GM18511 (cell line): ENCODE results near the gene CDKN2AIPNL.
"Not testable (repeated sequence)": the region's sequence is repeated elsewhere in the genome, so short reads cannot be mapped to it uniquely, and the experiment has no call there.

Source experiments
- ATAC-seq: cut with Tn5 transposase; IDR thresholded peaks from one replicate; pipeline ENCODE4 v1.9.1; 2021; ENCODE audit warnings: mild to moderate bottlenecking, moderate library complexity; ENCODE audit not compliant: unreplicated experiment

Gene CDKN2AIPNL

DNA sequence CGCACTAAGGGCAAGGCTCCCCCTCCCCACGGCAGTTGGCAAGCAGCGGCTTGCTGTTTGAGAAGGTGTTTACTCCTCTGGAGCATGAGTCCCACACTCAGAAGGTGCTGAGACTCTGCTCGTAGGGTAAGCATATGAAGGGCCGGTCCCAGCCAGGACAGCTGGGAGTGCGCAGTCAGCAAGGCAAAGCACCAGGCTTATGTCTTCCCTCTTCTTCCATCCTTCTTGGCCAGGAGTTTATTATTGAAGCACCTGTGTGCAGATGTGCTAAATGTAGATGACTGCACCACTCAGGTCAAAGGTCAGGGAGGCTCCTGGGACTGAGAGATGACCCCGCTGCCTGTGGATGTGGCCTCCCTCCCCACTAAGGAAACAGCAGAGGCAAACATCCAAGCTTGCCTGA lies 27.0 kb upstream of the CDKN2AIPNL start:
- ATAC-seq = no peak

DNA sequence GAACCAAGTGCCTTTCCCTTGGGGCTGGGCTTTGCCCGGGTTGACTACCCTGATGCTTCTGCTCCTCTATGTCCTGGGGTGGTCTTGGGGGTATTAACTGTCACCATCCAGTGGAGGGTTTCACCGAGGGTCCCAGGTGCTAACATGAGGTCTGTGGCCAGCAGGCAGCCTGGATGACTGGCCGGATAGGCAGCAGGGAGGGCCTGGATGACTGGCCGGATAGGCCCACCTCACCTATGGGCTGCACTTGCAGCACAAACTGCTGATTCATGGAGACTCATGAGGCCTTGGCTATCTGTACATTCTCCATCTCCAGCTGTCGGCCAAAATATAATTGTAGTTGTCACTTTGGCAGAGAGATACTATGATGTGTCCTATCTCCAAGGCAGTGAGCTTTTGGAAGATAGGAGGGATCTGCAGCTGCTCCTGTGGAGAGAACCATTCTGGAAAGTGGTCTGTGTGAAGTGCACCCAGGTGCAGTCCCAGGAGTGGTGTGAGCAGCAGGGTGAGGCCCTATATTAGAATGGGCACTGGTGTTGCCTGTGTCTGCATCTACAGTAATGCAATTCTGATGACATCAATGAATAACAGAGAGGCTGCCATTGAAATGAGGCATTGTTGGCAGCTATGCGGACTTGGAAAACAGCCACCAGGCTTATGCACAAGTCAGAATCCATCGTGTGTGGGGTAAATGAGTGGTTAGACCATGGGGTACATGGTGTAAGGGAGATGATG lies 26.3 kb upstream of the CDKN2AIPNL start:
- ATAC-seq = no peak

DNA sequence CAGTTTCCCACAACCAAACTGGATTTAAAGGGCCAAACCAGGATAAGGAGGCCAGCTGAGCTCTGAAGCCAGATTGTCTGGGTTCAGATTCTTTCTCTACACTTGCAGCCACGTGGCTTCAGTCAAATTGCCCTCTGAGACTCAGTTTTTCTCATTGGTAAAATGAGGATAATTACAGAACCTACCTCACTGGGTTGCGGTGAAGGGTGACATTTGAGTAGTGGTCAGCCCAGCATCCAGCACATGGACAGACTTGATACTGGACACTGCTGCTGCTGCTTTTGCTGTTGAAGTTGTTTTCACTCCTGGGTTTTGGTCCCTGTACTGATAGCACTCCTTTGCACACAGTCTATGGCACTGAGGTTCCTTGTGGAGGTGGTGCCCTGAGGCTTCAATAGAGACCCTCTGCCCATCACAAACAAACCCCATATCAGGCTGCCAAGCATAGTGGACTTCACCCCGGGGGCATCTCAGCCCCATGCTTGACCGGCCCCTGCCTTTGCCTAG lies 25.7 kb upstream of the CDKN2AIPNL start:
- peak; percentile 21 for ATAC-seq

DNA sequence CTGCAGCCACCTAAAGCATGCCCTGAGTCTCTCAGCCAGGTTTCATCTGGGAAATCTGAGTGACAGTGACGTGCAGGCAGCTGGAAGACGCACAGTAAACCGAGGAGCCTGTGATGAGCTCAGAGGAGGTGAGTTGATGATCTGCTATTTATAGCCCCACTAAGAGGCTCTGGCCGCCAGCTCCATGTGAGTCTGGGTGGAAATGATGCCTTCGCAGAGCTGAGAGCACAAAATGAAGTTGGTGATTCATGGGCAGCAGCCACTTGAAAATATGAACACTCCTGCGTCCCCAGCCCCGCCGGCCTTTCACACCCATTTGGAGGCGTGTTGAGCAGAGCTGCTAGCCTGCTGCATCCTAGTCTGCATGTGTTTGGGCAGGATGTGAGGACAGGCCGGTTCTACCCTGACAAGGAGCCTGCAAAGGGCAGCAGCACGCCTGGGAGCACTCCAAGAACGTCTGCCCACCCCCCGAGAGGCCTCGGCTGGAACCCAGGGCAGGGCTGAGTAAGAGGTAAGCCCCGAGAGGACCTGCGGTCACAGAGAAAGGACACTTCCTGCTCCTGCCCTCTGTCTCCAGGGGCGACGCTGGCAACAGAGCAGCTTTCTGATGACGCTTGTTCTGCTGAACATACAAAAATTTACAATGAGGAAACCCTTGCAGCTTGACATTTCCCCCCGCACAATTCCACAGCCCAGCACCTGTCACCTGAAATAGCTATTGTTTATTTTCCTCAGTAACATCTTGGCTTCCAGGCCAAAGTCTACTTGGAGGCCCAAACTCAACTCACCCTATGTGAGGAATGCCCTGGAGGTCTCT lies 25.1 kb upstream of the CDKN2AIPNL start:
- peak; percentile 95 for ATAC-seq

DNA sequence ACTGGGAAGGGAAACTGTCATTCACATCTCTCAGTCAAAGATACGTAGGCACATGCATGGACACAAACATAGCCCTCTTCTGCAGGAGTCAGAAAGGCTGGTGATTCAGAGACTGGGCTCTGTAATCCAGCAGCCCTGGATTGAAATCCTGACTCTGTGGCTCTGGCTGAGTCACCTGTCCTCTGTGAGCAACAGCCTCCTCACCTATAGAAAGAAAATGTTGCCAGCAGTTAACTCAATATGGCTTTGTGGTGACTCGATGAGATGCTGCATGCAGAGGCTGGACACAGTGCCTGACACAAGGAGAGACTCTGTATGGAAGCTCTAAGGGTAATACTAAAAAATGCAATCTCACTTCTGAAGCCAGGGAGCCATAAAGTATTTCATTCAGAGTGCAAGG lies 23.9 kb upstream of the CDKN2AIPNL start:
- ATAC-seq = no peak

DNA sequence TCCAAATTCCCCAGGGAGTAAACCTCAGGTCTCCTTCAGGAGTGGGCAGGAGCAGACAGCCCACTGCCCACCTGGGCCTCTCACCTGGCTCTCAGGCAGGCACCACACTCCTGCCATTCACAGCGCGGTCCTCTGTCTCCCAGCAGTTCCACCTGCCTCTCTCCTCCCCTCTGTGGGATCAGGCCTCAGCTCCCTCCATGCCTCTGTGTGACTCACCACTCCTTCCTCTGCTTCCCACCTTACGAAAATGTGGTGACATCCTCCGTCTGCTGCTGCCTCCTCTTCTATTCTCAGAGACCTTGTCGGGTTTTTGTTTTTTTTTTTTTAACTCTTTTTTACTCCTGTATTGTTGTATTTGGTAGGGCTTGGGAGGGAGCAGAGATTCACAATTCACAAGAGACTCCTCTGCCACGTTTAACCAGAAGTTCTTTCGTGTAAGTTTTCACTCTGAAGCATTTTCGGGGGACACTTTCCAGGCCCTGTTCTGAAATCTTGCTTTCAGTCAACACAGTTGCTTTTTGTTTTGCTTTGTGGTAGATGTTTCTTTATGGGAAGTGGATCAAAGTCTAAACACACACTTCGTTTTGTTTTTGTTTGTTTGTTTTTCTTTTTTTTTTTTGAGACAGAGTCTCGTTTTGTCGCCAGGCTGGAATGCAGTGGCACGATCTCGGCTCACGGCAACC lies 21.1 kb upstream of the CDKN2AIPNL start:
- no peak for ATAC-seq

DNA sequence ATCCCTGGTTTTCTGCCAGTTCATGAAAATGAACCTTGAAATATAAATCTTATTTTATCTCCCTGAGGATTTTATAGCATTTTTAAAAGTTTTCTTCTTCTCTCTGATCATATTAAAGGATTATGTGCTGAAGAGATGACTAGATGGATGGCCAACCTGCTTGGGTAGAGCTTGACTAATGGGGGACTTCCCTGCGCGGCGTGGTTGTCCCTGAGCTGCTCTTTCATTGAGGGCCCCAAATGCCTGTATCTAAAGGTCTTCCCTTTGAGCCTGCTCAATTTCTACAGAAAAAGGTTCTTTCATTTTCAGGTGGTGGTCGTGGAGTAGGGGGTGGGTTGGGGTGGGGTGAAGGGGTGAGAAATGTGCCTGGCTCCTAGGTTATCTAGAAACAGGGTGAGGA lies 20.5 kb upstream of the CDKN2AIPNL start:
- no peak for ATAC-seq

DNA sequence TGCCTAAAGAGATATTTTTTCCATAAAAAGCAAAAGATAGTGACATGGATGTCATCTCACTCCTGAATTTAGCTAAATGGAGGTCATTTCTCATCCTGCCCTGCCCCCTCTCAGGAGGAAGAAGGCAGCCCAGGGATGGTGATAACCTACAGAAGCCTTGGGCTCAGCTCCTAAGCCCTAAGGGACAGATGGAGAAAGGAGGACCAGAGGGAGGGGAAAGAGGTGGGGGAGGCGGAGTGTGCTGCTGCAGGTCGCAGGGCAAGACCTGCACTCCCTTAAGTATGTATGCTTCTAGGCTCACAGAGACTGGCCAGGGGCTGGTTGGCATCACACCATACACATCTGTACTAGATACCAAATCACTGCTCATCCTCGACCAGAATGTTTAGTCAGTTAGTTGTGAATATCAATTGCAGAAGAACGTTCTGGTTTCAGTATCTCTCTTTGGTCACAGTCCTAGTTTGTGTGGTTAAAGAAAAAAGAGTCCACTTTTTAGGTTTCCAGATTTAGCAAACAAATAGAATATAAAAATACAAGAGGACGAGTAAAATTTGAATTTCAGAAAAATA lies 18.4 kb upstream of the CDKN2AIPNL start:
- ATAC-seq = peak; percentile 77

DNA sequence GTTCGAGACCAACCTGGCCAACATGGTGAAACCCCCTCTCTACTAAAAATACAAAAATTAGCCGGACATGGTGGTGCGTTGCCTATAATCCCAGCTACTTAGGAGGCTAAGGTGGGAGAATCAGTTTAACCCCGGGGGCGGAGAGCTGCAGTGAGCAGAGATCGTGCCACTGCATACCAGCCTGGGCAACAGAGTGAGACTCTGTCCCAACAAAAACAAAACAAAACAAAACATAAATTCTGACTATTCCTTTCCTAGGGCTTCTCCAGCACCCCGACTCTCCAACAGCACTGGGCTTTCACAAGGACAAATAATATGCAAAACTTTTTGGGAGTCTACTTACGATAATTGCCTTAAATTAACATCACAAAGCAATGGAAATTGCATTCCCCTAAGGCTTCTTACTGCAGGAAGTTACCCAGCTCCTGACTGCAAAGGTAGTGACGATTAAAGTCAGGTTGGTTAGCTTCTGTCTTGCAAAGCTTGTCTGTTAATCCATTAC lies 15.9 kb upstream of the CDKN2AIPNL start:
- no peak for ATAC-seq

DNA sequence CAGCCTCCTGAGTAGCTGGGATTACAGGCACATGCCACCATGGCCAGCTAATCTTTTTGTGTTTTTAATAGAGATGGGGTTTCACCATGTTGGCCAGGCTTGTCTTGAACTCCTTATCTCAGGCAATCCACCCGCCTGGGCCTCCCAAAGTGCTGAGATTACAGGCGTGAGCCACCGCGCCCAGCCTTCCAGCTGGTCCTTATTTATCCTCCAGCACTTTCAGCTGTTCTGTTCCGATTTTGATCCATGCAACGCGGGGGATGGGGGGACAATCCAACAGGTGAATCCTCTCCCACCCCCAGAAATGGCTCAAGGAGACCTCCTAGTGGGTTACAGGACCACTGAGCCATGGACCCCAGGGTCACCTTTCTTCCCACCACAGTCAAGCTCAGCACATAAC lies 14.7 kb upstream of the CDKN2AIPNL start:
- no peak for ATAC-seq

DNA sequence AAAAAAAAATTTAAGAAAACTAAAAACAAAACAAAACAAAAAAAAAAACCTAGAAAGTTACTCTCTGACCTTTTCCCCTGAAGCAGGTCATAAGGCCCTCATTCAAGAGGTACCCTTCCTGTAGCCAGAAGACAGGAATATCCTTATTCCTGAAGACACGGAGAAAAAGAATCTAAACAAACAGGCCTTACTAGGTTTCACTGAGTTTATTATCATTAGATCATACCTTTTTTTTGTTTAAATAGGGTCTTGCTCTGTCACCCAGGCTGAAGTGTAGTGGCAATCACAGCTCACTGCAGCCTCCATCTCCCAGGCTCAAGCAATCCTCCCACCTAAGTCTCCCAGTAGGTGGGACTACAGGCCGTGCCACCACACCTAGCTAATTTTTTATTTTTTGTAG lies 11.7 kb upstream of the CDKN2AIPNL start:
- no peak for ATAC-seq

DNA sequence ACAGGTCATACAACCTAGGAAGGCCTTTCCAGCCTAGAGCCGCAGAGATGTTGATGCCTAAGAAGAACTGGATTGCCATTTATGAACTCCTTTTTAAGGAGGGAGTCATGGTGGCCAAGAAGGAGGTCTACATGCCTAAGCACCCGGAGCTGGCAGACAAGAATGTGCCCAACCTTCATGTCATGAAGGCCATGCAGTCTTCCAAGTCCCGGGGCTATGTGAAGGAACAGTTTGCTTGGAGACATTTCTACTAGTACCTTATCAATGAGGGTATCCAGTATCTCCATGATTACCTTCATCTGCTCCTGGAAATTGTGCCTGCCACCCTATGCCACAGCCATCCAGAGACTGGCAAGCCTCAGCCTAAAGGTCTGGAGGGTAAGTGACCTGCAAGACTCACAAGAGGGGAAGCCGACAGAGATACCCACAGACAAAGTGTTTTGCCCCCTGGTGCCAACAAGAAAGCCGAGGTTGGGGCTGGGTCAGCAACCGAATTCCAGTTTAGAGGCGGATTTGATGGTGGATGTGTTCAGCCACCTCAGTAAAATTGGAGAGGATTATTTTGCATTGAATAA lies 11.2 kb upstream of the CDKN2AIPNL start:
- ATAC-seq = no peak

DNA sequence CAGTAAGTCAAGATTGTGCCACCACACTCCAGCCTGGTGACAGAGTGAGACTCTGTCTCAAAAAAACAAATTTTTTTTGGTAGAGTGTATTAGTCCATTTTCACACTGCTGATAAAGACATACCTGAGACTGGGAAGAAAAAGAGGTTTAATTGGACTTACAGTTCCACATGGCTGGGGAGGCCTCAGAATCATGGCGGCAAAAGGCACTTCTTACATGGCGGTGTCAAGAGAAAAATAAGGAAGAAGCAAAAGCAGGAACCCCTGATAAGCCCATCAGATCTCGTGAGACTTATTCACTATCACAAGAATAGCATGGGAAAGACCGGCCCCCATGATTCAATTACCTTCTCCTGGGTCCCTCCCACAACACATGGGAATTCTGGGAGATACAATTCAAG lies 9.4 kb upstream of the CDKN2AIPNL start:
- ATAC-seq = not testable (repeated sequence)

DNA sequence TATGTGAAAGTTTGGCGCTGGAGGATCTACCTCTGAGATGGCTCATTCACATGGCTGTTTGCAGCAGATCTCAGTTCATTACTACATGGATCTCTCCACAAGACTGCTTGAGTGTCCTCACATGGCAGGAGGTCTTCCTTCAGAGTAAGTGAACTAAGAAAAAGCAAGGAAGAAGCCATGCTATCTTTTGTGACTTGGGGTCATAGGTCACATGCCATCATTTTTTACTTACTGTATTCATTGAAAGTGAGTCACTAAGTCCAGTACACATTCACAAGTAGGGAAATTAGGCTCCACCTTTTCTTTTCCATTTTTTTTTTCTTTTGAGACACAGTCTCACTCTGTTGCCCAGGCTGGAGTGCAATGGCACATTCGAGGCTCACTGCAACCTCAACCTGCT lies 8.7 kb upstream of the CDKN2AIPNL start:
- no peak for ATAC-seq

DNA sequence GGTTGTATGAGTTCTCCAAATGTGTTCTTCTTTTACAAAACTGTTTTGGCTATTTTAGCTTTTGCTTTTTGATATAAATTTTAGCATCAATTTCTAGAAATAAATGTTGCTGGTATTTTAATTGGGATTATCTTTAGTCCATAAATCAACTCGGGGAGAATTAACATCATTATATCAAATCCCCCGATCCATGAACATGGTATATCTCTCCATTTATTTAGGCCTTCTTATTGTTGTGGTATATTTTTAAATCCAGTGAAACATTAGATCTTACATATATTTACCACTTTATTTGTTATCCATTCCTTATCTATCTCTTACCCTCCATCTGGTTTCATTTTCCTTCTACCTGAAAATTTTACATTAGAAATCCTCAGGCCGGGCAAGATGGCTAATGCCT lies 7.3 kb upstream of the CDKN2AIPNL start:
- ATAC-seq = no peak

DNA sequence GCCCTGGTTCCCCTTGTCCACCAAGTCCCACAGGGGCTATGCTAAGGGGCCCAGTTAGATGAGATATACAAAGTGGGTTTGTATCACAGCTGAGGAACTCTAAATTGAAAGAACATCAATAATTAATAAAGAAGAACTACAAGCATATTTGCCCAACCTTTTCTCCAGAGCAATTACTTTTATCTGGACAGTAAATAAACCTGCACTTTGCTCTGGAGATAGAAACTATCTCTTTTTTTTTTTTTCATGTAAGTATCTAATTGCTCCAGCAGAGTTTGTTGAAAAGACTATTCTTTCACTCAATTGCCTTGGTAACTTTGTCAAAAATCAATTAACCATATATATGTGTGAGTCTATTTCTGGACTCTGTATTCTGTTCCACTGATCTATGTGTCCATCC lies 6.0 kb upstream of the CDKN2AIPNL start:
- no peak for ATAC-seq

DNA sequence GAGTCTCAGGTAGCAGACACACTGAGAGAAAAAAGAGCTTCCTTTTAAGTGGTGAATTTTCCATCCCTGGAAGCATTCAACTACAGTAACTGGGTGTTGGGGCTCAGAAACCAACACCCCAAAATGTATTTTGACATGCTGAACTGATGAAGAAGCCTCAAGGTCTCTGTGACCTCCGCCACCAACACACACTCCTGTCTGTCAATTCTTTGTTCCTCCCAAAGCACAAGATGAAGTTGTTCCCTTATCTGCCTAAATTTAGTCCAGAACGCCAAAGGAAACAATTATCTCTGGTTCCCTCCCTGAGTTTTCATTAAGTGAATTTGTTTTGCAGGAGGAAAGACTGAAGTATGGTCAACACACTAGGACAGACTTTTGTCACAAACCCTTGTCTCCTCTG lies 1.4 kb upstream of the CDKN2AIPNL start:
- ATAC-seq = no peak

DNA sequence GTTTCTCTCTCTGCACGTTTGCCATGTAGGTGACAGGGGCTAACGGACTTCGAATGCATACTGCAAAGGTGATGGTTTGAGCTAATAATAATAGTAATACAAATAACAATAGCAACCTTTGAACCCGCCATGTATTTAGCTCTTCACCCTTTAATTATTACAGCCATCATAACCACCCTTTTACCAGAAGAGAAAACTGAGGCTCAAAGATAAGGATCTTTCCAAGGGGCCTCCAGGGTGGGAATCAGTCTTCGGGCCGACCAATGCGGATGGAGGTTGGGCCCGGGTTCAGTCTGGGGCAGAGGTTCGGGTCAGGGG lies 494 bp downstream of the CDKN2AIPNL start:
- ATAC-seq = no peak

DNA sequence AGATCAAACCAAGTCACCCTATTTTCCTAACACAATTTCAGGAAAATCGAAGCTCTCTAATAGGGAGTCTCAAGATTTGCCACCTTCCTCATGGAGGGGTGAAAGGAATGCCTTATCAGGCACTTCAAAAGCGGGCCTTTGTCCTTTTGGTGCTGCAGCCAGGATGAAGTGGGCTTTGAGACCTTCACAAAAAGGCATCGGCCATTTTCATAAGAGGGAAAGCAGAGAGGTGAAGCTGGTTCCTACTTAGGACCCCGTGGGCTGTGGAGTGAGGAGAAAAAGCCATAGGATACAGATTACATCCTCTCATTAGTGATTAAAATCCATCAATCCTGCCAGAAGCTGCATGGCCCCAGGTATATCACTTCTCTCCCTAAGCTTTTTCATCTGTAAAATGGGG lies 859 bp downstream of the CDKN2AIPNL start:
- ATAC-seq = no peak

DNA sequence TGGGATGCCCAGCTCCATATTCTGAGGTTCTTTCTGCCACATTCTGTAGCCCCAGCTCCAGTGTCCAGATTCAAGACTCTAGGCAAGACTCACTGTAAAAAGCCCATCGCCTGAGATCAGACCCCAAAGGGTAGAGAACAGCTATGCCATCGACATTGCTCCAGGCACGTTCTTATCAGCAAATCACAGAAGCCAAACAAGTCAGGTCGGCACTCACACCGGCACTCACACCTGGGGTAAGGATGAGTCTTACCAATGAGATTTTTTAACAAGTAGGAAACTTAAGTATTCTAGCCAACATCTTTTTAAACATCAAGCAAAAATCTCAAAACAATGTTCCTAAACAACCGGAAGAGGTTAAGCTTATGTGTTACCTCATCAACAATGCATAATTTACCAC lies 2.4 kb downstream of the CDKN2AIPNL start:
- ATAC-seq = no peak

DNA sequence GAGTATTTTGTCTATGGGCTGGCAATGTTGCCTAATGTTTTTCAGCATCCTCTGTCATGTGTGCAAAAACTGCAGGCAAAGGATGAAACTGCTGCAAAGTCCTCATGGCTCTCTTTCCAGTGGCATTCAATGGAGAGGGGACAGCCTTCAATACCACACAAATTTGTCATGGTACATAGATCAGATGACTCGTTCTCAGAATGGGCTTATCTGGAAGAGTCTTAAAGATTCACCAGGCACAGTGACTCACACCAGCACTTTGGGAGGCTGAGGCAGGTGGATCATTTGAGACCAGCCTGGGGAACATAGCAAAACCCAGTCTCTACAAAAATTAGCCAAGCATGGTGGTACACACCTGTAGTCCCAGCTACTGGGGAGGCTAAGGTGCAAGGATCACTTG lies 5.3 kb downstream of the CDKN2AIPNL start:
- no peak for ATAC-seq
